A549 (cell line): ENCODE data around the gene CCDC146. TPM values are rescaled to one million over a fixed set of nuclear protein-coding genes. Genes with fewer than 3 reads are reported as not detected.

Experiments
- ATAC-seq, 2 experiments: fragments of 200-7000 bp in 1 of 2; fragments of >200 bp in 1 of 2; cut with Nextera tagmentation in 1 of 2; cut with Tn5 transposase in 1 of 2; 3 replicates each; pipeline versions ENCODE4 v1.8.0 to v1.9.1; 2018 to 2020; ENCODE audit warnings: mild to moderate bottlenecking in 1 of 2, moderate library complexity in 1 of 2
- CTCF ChIA-PET: fragments of 300-600 bp; sonication (Branson Sonifier 250); formaldehyde crosslinking; extraction: SDS; loops from one replicate; lab custom pipeline; 2021; ENCODE audit warnings: antibody characterized with exemption, inconsistent platforms; lab: Yijun Ruan, JAX
- POLR2A ChIA-PET: fragments of 350-600 bp; formaldehyde crosslinking; extraction: SDS; loops from one replicate; lab custom pipeline; 2021; ENCODE audit warnings: antibody characterized with exemption, inconsistent platforms; lab: Yijun Ruan, JAX
- DNase-seq, 2 experiments: peaks; one replicate each; pipeline versions ENCODE4 v3.0.0 to v3.0.0-alpha.2; 2011 to 2016; ENCODE audit warnings: low read depth in 1 of 2, low spot score in 1 of 2
- FAIRE-seq: peaks from 2 replicates; lab custom pipeline; 2011; peaks lifted over from hg19 to GRCh38; lab: Jason Lieb, UNC
- H3K27ac ChIP-seq, 2 experiments: fragments of >200 bp; sonication (Bioruptor Twin); formaldehyde crosslinking; 3 replicates each; pipeline ENCODE4 v1.5.1; 2016 to 2017
- H3K4me1 ChIP-seq: fragments of >200 bp; sonication (Bioruptor Twin); formaldehyde crosslinking; 3 replicates; pipeline ENCODE4 v1.6.1; 2016
- H3K4me2 ChIP-seq: fragments of >200 bp; sonication (Bioruptor Twin); formaldehyde crosslinking; 3 replicates; pipeline ENCODE4 v1.6.1; 2016
- H3K4me3 ChIP-seq: fragments of >200 bp; sonication (Bioruptor Twin); formaldehyde crosslinking; 3 replicates; pipeline ENCODE4 v1.5.1; 2016
- H3K9me3 ChIP-seq: fragments of >200 bp; sonication (Bioruptor Twin); formaldehyde crosslinking; 3 replicates; pipeline ENCODE4 v1.6.1; 2016
- BCL3 ChIP-seq: fragments of >200 bp; sonication (Bioruptor Twin); formaldehyde crosslinking; IDR thresholded peaks from 3 replicates; pipeline ENCODE4 v1.6.1; 2016
- CBX2 ChIP-seq: fragments of 200-600 bp; sonication (generic); IDR thresholded peaks from 2 replicates; pipeline ENCODE4 v1.6.1; 2016; ENCODE audit warnings: low read depth, mild to moderate bottlenecking, borderline replicate concordance
- CBX8 ChIP-seq: fragments of 200-600 bp; sonication (generic); IDR thresholded peaks from 2 replicates; pipeline ENCODE4 v1.6.1; 2016
- E2F6 ChIP-seq: IDR thresholded peaks from 2 replicates; pipeline ENCODE4 v1.6.1; 2012; ENCODE audit warnings: low read depth, borderline replicate concordance
- ELK1 ChIP-seq: fragments of 150-350 bp; IDR thresholded peaks from 2 replicates; pipeline ENCODE4 v1.6.1; 2014; ENCODE audit warnings: low read depth, mild to moderate bottlenecking, low read length
- FOSB ChIP-seq: fragments of 250-450 bp; sonication (Bioruptor Pico); IDR thresholded peaks from 2 replicates; pipeline ENCODE4 v1.5.0; 2020; ENCODE audit warnings: mild to moderate bottlenecking, moderate library complexity
- FOSL2 ChIP-seq, 2 experiments: fragments of 450-650 bp in 1 of 2; fragments of >200 bp in 1 of 2; sonication (Bioruptor Twin) in 1 of 2; formaldehyde crosslinking; IDR thresholded peaks; 2 replicates each; pipeline versions ENCODE4 v1.5.0 to v1.6.1; 2016 to 2020; ENCODE audit warnings: mild to moderate bottlenecking in 1 of 2, moderate library complexity in 1 of 2
- FOXS1 ChIP-seq: fragments of 250-450 bp; sonication (Bioruptor Pico); IDR thresholded peaks from 2 replicates; pipeline ENCODE4 v1.5.0; 2020; ENCODE audit warnings: mild to moderate bottlenecking, moderate library complexity
- JUN ChIP-seq, 2 experiments: fragments of >200 bp; sonication (Bioruptor Twin); formaldehyde crosslinking; IDR thresholded peaks; 2 replicates in 1 of 2; 3 replicates in 1 of 2; pipeline ENCODE4 v1.6.1; 2016 to 2017
- KDM1A ChIP-seq: fragments of 200-600 bp; sonication (generic); IDR thresholded peaks from 2 replicates; pipeline ENCODE4 v1.6.1; 2016; ENCODE audit warnings: low read depth, mild to moderate bottlenecking
- MAX ChIP-seq: IDR thresholded peaks from 2 replicates; pipeline ENCODE4 v1.6.1; 2012
- MAZ ChIP-seq: fragments of 150-350 bp; IDR thresholded peaks from 2 replicates; pipeline ENCODE4 v1.6.1; 2014; ENCODE audit warnings: antibody characterized with exemption, low read depth, low read length, borderline replicate concordance
- NFE2L2 ChIP-seq: fragments of 150-350 bp; conservative IDR thresholded peaks from 2 replicates; pipeline ENCODE4 v1.6.1; 2014; ENCODE audit warnings: low read length
- POLR2A ChIP-seq: IDR thresholded peaks from 2 replicates; pipeline ENCODE4 v1.6.1; 2012; ENCODE audit warnings: mild to moderate bottlenecking, low read length
- RARB ChIP-seq: fragments of 250-450 bp; sonication (Bioruptor Pico); IDR thresholded peaks from 2 replicates; pipeline ENCODE4 v1.8.0; 2021; ENCODE audit warnings: mild to moderate bottlenecking, moderate library complexity
- RCOR1 ChIP-seq: fragments of 150-350 bp; IDR thresholded peaks from 2 replicates; pipeline ENCODE4 v1.6.1; 2014; ENCODE audit warnings: antibody characterized with exemption, low read length, low read depth
- SMC3 ChIP-seq: fragments of >200 bp; sonication (Bioruptor Twin); formaldehyde crosslinking; IDR thresholded peaks from 3 replicates; pipeline ENCODE4 v1.6.1; 2018; ENCODE audit warnings: inconsistent platforms
- SREBF2 ChIP-seq: fragments of 450-650 bp; IDR thresholded peaks from 2 replicates; pipeline ENCODE4 v1.6.1; 2014; ENCODE audit warnings: mild to moderate bottlenecking, moderate library complexity
- TFCP2L1 ChIP-seq: fragments of 250-450 bp; sonication (Bioruptor Pico); IDR thresholded peaks from 2 replicates; pipeline ENCODE4 v1.5.0; 2021; ENCODE audit warnings: mild to moderate bottlenecking
- TP53 ChIP-seq: fragments of 250-450 bp; sonication (Bioruptor Pico); IDR thresholded peaks from 2 replicates; pipeline ENCODE4 v1.5.0; 2021; ENCODE audit warnings: mild to moderate bottlenecking, moderate library complexity
- ZC3H11A ChIP-seq: fragments of 450-650 bp; IDR thresholded peaks from 2 replicates; pipeline ENCODE4 v1.6.1; 2014; ENCODE audit warnings: antibody characterized with exemption, mild to moderate bottlenecking
- ZNF302 ChIP-seq: fragments of 250-450 bp; sonication (Bioruptor Pico); IDR thresholded peaks from 2 replicates; pipeline ENCODE4 v1.9.0; 2021; ENCODE audit warnings: inconsistent platforms, mild to moderate bottlenecking, moderate library complexity
- WGBS: methylation state at CpG from one replicate; pipeline ENCODE4 v1.1.6; 2017; ENCODE audit errors: missing lambda C conversion rate; 5-methylcytosine and 5-hydroxymethylcytosine counted together
- polyA plus RNA-seq, 4 experiments: library from polyadenylated mRNA; depleted of rRNA in 3 of 4; stranded (reverse); fragments of >200 nt; fragmentation: RNase III in 1 of 4; extraction: RNeasy Plus Mini Kit Qiagen cat#74134 plus additional on column Dnase treatment in 1 of 4; gene quantifications; 2 replicates in 3 of 4; 3 replicates in 1 of 4; pipeline ENCODE4 v1.2.3, GENCODE V29; 2011 to 2017

The CCDC146 gene
- polyA plus RNA-seq, 2 of the 4 experiments (the other 2 are of a cell fraction): 1.4 to 3.4 TPM

- no peak overlapping the region for H3K4me3 ChIP-seq
- POLR2A ChIA-PET: no interaction called here
- WGBS: 55% methylated on average over 3 of the region's 4 CpGs
- H3K27ac ChIP-seq: no peak overlapping the region
- no peak for DNase-seq
- TF ChIP-seq MAZ (no peak), MAX (no peak), KDM1A (no peak), POLR2A (no peak), CBX8 (no peak), RARB (CRISPR knock-in tag) (no peak), ELK1 (no peak), RCOR1 (no peak), E2F6 (no peak), SREBF2 (no peak)
- H3K9me3 ChIP-seq: no peaks in the 10 kb centered on the region
- ATAC-seq: no peak
- peaks cover 5% of the 10 kb centered on the region; the same call in 2 of the 3 replicates for H3K4me1 ChIP-seq
- no peak overlapping the region for H3K4me2 ChIP-seq
- no peak for FAIRE-seq
- CTCF ChIA-PET: interaction anchor here (1.2 kb wide), 1 partner anchor 23 kb away, joined by 4 read pairs; no protein-coding TSS in a partner anchor
Measured at GRCh38 chr7:77308792-77309191, 186.4 kb downstream of the CCDC146 start.

- ChIA-PET CTCF (no interaction called here), POLR2A (no interaction called here)
- FAIRE-seq: no peak
Measured at GRCh38 chr7:77309714-77310220, 187.4 kb downstream of the CCDC146 start.

GRCh38 chr7:77310982-77311381 lies 188.6 kb downstream of the CCDC146 start:
- CTCF ChIA-PET: no interaction called here
- POLR2A ChIA-PET: no interaction called here
- no peak for FAIRE-seq
- no peak for DNase-seq
- H3K27ac ChIP-seq: no peak overlapping the region
- WGBS: 91% methylated on average over 5 of the region's 5 CpGs
- H3K4me3 ChIP-seq: no peak overlapping the region
- no peak for TF ChIP-seq FOXS1 (CRISPR knock-in tag)
- TF ChIP-seq ZC3H11A: no peak
- no peak for TF ChIP-seq ZNF302 (CRISPR knock-in tag)
- TF ChIP-seq FOSB: no peak
- no peak for TF ChIP-seq CBX2
- TF ChIP-seq SMC3: no peak
- TF ChIP-seq FOSL2 (IDR thresholded peaks at IDR 0.05): no peak
- no peak for TF ChIP-seq FOSL2 (CRISPR knock-in tag; IDR thresholded peaks at IDR 0.05)
- TF ChIP-seq JUN (IDR thresholded peaks at IDR 0.05): no peak
- no peaks in the 10 kb centered on the region for H3K9me3 ChIP-seq
- no peak for ATAC-seq
- no peak overlapping the region for H3K4me2 ChIP-seq
- H3K4me1 ChIP-seq: peaks cover 5% of the 10 kb centered on the region; the same call in 2 of the 3 replicates

More at GRCh38 chr7:77309714-77310220, 187.4 kb downstream of the CCDC146 start:
- DNase-seq (no peak), ATAC-seq (no peak)
- Histone ChIP-seq H3K4me3 (no peak overlapping the region), H3K9me3 (no peaks in the 10 kb centered on the region), H3K27ac (no peak overlapping the region), H3K4me2 (no peak overlapping the region), H3K4me1 (peaks cover 5% of the 10 kb centered on the region; the same call in 2 of the 3 replicates)
- TF ChIP-seq TFCP2L1 (CRISPR knock-in tag): no peak
- no peak for TF ChIP-seq TP53
- TF ChIP-seq CBX2: no peak
- no peak for TF ChIP-seq ZNF302 (CRISPR knock-in tag)
- TF ChIP-seq JUN (IDR thresholded peaks at IDR 0.05): no peak
- TF ChIP-seq NFE2L2: no peak
- no peak for TF ChIP-seq BCL3
- whole genome bisulfite sequencing: 78% methylated on average over 1 of the region's 1 CpG
